ENCODE data around the gene WDR46. TPM values are rescaled to one million over a fixed set of nuclear protein-coding genes. Genes with fewer than 3 reads are reported as not detected.
A peak's percentile ranks its signal among the peaks of the same experiment; 100 is the strongest.

Gene WDR46
- total and polyA plus RNA-seq, 2 of the 13 experiments (the other 11 are each of a cell fraction or from before 2014, with no cell fraction given) = 47.4 to 105 TPM

GRCh38 chr6:33299237-33299944, 10.4 kb upstream of the WDR46 start (continued):
- TF ChIP-seq, protein P1, sequence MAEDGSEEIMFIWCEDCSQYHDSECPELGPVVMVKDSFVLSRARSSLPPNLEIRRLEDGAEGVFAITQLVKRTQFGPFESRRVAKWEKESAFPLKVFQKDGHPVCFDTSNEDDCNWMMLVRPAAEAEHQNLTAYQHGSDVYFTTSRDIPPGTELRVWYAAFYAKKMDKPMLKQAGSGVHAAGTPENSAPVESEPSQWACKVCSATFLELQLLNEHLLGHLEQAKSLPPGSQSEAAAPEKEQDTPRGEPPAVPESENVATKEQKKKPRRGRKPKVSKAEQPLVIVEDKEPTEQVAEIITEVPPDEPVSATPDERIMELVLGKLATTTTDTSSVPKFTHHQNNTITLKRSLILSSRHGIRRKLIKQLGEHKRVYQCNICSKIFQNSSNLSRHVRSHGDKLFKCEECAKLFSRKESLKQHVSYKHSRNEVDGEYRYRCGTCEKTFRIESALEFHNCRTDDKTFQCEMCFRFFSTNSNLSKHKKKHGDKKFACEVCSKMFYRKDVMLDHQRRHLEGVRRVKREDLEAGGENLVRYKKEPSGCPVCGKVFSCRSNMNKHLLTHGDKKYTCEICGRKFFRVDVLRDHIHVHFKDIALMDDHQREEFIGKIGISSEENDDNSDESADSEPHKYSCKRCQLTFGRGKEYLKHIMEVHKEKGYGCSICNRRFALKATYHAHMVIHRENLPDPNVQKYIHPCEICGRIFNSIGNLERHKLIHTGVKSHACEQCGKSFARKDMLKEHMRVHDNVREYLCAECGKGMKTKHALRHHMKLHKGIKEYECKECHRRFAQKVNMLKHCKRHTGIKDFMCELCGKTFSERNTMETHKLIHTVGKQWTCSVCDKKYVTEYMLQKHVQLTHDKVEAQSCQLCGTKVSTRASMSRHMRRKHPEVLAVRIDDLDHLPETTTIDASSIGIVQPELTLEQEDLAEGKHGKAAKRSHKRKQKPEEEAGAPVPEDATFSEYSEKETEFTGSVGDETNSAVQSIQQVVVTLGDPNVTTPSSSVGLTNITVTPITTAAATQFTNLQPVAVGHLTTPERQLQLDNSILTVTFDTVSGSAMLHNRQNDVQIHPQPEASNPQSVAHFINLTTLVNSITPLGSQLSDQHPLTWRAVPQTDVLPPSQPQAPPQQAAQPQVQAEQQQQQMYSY (CRISPR knock-in tag; IDR thresholded peaks at IDR 0.05) = peak; percentile 99
- peak; percentile 66; the same call in 1 of the 3 replicates for TF ChIP-seq MXI1 (IDR thresholded peaks at IDR 0.05; ENCODE audit: borderline replicate concordance, low read depth, low read length)
- peak; percentile 63; the same call in 1 of the 2 replicates for TF ChIP-seq SMYD3 (CRISPR knock-in tag; IDR thresholded peaks at IDR 0.05)
- TF ChIP-seq ZNF547 (CRISPR knock-in tag; IDR thresholded peaks at IDR 0.05) = no peak; the same call in 1 of the 2 replicates
- no peak for TF ChIP-seq ZNF850 (CRISPR knock-in tag; conservative IDR thresholded peaks at IDR 0.05)
- TF ChIP-seq ZFP36L2 (CRISPR knock-in tag; IDR thresholded peaks at IDR 0.05) = no peak
- TF ChIP-seq ARNT2 (CRISPR knock-in tag; IDR thresholded peaks at IDR 0.05; ENCODE audit: low read depth) = peak; percentile 5; the same call in 1 of the 2 replicates
- 0 out of 2 replicates have a peak, but pooled peaks have one; percentile 73 for TF ChIP-seq JUND (CRISPR knock-in tag; IDR thresholded peaks at IDR 0.05)
- TF ChIP-seq ZFP36L1 (CRISPR knock-in tag; IDR thresholded peaks at IDR 0.05) = peak; percentile 94; the same call in 1 of the 2 replicates
- peak; percentile 12; the same call in 1 of the 2 replicates for TF ChIP-seq ZBTB38 (CRISPR knock-in tag; IDR thresholded peaks at IDR 0.05)
- peak; percentile 26; the same call in 1 of the 2 replicates for TF ChIP-seq NR2F2 (IDR thresholded peaks at IDR 0.05; ENCODE audit: borderline replicate concordance, low read depth)
- TF ChIP-seq KLF12 (CRISPR knock-in tag; IDR thresholded peaks at IDR 0.05; ENCODE audit: borderline replicate concordance) = peak; percentile 37; the same call in 1 of the 2 replicates
- TF ChIP-seq SMARCE1 (IDR thresholded peaks at IDR 0.05; ENCODE audit: borderline replicate concordance) = no peak
- TF ChIP-seq, protein P2, sequence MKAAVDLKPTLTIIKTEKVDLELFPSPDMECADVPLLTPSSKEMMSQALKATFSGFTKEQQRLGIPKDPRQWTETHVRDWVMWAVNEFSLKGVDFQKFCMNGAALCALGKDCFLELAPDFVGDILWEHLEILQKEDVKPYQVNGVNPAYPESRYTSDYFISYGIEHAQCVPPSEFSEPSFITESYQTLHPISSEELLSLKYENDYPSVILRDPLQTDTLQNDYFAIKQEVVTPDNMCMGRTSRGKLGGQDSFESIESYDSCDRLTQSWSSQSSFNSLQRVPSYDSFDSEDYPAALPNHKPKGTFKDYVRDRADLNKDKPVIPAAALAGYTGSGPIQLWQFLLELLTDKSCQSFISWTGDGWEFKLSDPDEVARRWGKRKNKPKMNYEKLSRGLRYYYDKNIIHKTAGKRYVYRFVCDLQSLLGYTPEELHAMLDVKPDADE (CRISPR knock-in tag; IDR thresholded peaks at IDR 0.05) = peak; percentile 24; the same call in 1 of the 2 replicates
- TF ChIP-seq TARDBP (CRISPR knock-in tag; IDR thresholded peaks at IDR 0.05) = 0 out of 2 replicates have a peak, but pooled peaks have one; percentile 18
- no peak for TF ChIP-seq ZNF138 (CRISPR knock-in tag; IDR thresholded peaks at IDR 0.05; ENCODE audit: low read depth)
- no peak for TF ChIP-seq ZNF773 (CRISPR knock-in tag; IDR thresholded peaks at IDR 0.05; ENCODE audit: borderline replicate concordance)
- no peak for TF ChIP-seq ZNF18 (CRISPR knock-in tag; IDR thresholded peaks at IDR 0.05; ENCODE audit: insufficient replicate concordance)
- peak; percentile 40; the same call in 1 of the 2 replicates for TF ChIP-seq ZNF451 (CRISPR knock-in tag; IDR thresholded peaks at IDR 0.05)
- TF ChIP-seq, protein P3, sequence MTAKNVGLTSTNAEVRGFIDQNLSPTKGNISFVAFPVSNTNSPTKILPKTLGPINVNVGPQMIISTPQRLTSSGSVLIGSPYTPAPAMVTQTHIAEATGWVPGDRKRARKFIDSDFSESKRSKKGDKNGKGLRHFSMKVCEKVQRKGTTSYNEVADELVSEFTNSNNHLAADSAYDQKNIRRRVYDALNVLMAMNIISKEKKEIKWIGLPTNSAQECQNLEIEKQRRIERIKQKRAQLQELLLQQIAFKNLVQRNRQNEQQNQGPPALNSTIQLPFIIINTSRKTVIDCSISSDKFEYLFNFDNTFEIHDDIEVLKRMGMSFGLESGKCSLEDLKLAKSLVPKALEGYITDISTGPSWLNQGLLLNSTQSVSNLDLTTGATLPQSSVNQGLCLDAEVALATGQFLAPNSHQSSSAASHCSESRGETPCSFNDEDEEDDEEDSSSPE (CRISPR knock-in tag; IDR thresholded peaks at IDR 0.05) = peak; percentile 82
- peak; percentile 90 for TF ChIP-seq THAP11 (CRISPR knock-in tag; IDR thresholded peaks at IDR 0.05)
- TF ChIP-seq BORCS8-MEF2B (CRISPR knock-in tag; IDR thresholded peaks at IDR 0.05) = peak; percentile 83
- TF ChIP-seq SNAI1 (CRISPR knock-in tag; IDR thresholded peaks at IDR 0.05; ENCODE audit: borderline replicate concordance) = peak; percentile 96; the same call in 1 of the 2 replicates
